Measurements from ENCODE around the gene MUL1.
"Not testable (repeated sequence)": the region's sequence is repeated elsewhere in the genome, so short reads cannot be mapped to it uniquely, and the experiment has no call there.

Gene MUL1

GRCh38 chr1:20533635-20534034 lies 25.7 kb upstream of the MUL1 start:
- Histone ChIP-seq H3K9me3 (ENCODE audit: low read length) (no peaks in the 10 kb centered on the region), H3K27me3 (ENCODE audit: insufficient read depth, low read length) (peaks cover 31% of the 10 kb centered on the region), H3K4me3 (ENCODE audit: low read length) (no peak overlapping the region)

DNA sequence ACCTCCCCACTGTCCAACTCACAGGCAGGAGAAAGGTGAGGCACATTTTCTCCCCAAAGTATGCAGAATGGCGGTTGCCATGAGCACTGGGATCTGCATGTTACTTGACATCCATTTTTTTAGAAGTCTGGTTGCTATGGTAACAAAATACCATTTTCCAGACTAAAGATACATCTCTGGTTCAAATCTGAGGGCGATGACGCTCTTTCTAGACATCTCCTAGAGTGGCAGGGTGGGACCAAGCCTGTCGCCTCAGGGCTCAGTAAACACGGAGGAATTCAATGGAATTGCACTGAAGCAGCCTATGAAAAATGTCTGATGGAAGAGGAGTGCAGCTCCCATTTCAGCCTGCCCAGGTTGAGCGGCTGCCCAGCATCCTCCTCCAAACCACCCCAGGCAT lies 22.9 kb upstream of the MUL1 start:
- Histone ChIP-seq H3K4me3 (ENCODE audit: low read length) (no peak overlapping the region), H3K36me3 (ENCODE audit: insufficient read depth, low read length) (no peaks in the 10 kb centered on the region), H3K27me3 (ENCODE audit: insufficient read depth, low read length) (peaks cover 29% of the 10 kb centered on the region), H2AFZ (ENCODE audit: low read depth, low read length) (no peak overlapping the region), H3K9me3 (ENCODE audit: low read length) (no peaks in the 10 kb centered on the region), H3K4me1 (ENCODE audit: insufficient read depth, low read length) (peaks cover 11% of the 10 kb centered on the region)

More at GRCh38 chr1:20533635-20534034, 25.7 kb upstream of the MUL1 start:
- Histone ChIP-seq H3K36me3 (ENCODE audit: insufficient read depth, low read length) (no peaks in the 10 kb centered on the region), H3K4me1 (ENCODE audit: insufficient read depth, low read length) (peaks cover 11% of the 10 kb centered on the region), H2AFZ (ENCODE audit: low read depth, low read length) (no peak overlapping the region)

GRCh38 chr1:20530306-20530705 lies 22.4 kb upstream of the MUL1 start:
- Histone ChIP-seq H2AFZ (ENCODE audit: low read depth, low read length) (no peak overlapping the region), H3K4me1 (ENCODE audit: insufficient read depth, low read length) (peaks cover 11% of the 10 kb centered on the region), H3K27me3 (ENCODE audit: insufficient read depth, low read length) (peaks cover 23% of the 10 kb centered on the region), H3K4me3 (ENCODE audit: low read length) (no peak overlapping the region), H3K36me3 (ENCODE audit: insufficient read depth, low read length) (no peaks in the 10 kb centered on the region), H3K9me3 (ENCODE audit: low read length) (no peaks in the 10 kb centered on the region)

GRCh38 chr1:20528221-20528620 lies 20.3 kb upstream of the MUL1 start:
- Histone ChIP-seq H3K4me1 (ENCODE audit: insufficient read depth, low read length) (peaks cover 11% of the 10 kb centered on the region), H3K9me3 (ENCODE audit: low read length) (no peaks in the 10 kb centered on the region), H3K27me3 (ENCODE audit: insufficient read depth, low read length) (peaks cover 3% of the 10 kb centered on the region), H3K36me3 (ENCODE audit: insufficient read depth, low read length) (no peaks in the 10 kb centered on the region), H3K4me3 (ENCODE audit: low read length) (no peak overlapping the region), H2AFZ (ENCODE audit: low read depth, low read length) (no peak overlapping the region)

- Histone ChIP-seq H3K27me3 (ENCODE audit: insufficient read depth, low read length) (peaks cover 2% of the 10 kb centered on the region), H2AFZ (ENCODE audit: low read depth, low read length) (no peak overlapping the region), H3K9me3 (ENCODE audit: low read length) (no peaks in the 10 kb centered on the region), H3K4me3 (ENCODE audit: low read length) (no peak overlapping the region), H3K4me1 (ENCODE audit: insufficient read depth, low read length) (peaks cover 11% of the 10 kb centered on the region), H3K36me3 (ENCODE audit: insufficient read depth, low read length) (no peaks in the 10 kb centered on the region)
Observed at GRCh38 chr1:20526267-20526666, 18.3 kb upstream of the MUL1 start.

DNA sequence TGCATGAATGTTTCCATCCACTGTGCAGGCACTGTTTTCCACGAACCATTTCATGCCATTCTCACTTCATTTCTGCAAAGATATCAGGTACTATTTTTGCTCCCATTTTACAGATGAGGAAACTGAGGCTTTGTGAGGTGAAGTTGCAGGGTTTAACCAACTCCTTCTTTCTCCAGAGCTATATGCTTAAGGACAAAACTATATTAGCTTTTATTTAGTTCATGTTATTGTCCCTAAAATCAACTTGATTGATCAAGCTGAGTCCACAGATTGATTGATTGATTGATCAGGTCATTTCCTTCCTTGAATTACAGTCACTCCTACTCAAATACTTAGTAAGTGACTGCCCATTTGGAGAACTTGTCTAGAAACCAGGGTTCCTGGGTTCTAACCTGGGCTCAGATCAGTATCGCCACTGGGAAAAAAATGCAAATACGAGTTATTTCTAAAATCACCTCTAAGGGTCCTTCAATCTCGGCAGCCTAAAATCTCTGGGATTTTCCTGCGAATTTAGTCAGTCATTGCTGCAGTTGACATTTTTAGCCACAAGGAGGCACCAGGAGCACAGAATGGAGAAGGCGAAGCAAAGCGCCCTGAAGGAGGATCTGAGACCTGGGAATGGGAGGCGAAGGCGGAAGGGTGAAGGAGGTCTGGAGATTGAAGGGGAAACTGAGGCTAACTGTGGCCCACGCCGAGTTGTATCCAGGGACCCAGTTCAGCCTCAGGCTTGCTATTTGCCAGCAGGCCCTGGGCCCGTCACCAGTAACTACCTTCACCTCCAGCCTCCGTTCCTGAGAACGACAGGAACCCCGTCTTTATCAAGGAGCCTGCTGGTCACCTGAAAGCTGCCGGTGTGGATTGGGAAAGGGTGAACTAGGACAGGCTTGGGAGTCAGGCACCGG lies 14.3 kb upstream of the MUL1 start:
- H3K27me3 ChIP-seq (ENCODE audit: insufficient read depth, low read length): peaks cover 14% of the 10 kb centered on the region
- no peaks in the 10 kb centered on the region for H3K9me3 ChIP-seq (ENCODE audit: low read length)
- H3K36me3 ChIP-seq (ENCODE audit: insufficient read depth, low read length): no peaks in the 10 kb centered on the region
- H3K4me1 ChIP-seq (ENCODE audit: insufficient read depth, low read length): no peaks in the 10 kb centered on the region
- no peak overlapping the region for H3K4me3 ChIP-seq (ENCODE audit: low read length)
- H2AFZ ChIP-seq (ENCODE audit: low read depth, low read length): no peak overlapping the region

- H3K27me3 ChIP-seq (ENCODE audit: insufficient read depth, low read length): peaks cover 19% of the 10 kb centered on the region
- H3K36me3 ChIP-seq (ENCODE audit: insufficient read depth, low read length); H2AFZ ChIP-seq (ENCODE audit: low read depth, low read length); H3K4me1 ChIP-seq (ENCODE audit: insufficient read depth, low read length); H3K4me3 ChIP-seq (ENCODE audit: low read length); H3K9me3 ChIP-seq (ENCODE audit: low read length): not testable (repeated sequence)
Observed at GRCh38 chr1:20519609-20520262, 11.8 kb upstream of the MUL1 start.

DNA sequence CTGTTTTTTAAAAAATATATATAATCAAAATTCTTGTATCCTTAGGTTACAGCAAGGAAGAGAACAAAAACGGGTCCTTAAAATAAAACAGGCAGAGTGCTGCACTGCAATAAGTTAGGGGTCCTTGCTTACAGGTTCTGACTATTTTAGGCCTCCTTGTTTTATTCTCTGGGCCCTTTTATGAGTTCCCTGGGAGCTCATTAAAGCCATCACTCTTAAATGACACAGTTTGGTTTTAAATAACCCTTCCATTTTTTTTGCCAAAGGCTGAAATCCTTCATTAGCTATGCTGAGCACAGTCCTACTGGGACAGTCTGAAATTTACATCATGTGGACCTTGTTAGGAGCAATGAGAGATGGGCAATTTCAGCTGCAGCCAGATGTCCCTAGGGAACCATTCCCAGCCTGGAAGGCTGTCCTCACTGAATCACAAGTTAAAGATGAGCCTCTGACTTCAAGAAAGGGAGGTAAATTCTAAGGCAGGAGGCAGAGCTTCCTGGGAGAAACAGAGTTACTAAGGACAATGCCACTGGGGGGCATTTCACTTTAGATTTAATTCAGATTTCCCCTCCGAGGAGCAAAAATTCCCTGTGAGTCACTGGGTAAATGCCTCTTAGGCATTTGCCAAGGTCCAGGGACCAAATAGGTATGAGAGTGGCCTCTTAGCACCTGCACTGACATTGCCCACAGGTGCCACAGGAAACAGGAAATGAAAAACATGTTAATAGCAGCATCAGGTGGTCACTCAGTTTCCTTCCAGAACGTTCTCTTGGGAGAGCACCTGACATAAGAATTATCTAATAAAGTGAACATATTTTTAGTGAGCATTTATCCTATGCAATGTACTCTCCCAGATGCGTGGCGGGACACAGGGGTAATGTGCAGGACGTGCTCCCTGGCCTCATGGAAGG lies 3.8 kb upstream of the MUL1 start:
- no peaks in the 10 kb centered on the region for H3K36me3 ChIP-seq (ENCODE audit: insufficient read depth, low read length)
- H2AFZ ChIP-seq (ENCODE audit: low read depth, low read length): no peak overlapping the region
- no peaks in the 10 kb centered on the region for H3K9me3 ChIP-seq (ENCODE audit: low read length)
- peaks cover 9% of the 10 kb centered on the region for H3K4me1 ChIP-seq (ENCODE audit: insufficient read depth, low read length)
- no peak overlapping the region for H3K4me3 ChIP-seq (ENCODE audit: low read length)
- H3K27me3 ChIP-seq (ENCODE audit: insufficient read depth, low read length): peaks cover 15% of the 10 kb centered on the region

DNA sequence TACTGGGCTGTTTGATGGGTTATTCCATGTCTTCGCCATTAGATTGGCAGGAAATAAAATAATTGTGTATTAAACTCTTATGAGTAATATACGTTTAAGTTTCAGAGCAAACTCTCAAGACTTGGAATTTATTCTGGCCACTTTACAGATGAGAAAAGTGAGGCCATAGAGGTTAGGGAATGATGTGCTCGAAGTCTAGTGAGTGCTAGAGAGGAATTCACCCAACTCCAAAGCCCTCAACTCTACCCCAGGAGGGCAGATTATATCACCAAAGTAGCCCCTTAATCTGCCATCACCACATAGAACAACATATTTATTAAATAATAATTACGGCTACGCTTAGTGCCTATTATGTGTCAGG lies 440 bp upstream of the MUL1 start:
- Histone ChIP-seq H3K9me3 (ENCODE audit: low read length) (no peaks in the 10 kb centered on the region), H2AFZ (ENCODE audit: low read depth, low read length) (peak overlapping the region; percentile 65), H3K27me3 (ENCODE audit: insufficient read depth, low read length) (peaks cover 5% of the 10 kb centered on the region), H3K4me1 (ENCODE audit: insufficient read depth, low read length) (peaks cover 17% of the 10 kb centered on the region), H3K36me3 (ENCODE audit: insufficient read depth, low read length) (peaks cover 9% of the 10 kb centered on the region), H3K4me3 (ENCODE audit: low read length) (peak overlapping the region; percentile 83)

- Histone ChIP-seq H2AFZ (ENCODE audit: low read depth, low read length) (no peak overlapping the region), H3K27me3 (ENCODE audit: insufficient read depth, low read length) (peaks cover 5% of the 10 kb centered on the region), H3K4me1 (ENCODE audit: insufficient read depth, low read length) (peaks cover 17% of the 10 kb centered on the region), H3K4me3 (ENCODE audit: low read length) (peak overlapping the region; percentile 83), H3K9me3 (ENCODE audit: low read length) (no peaks in the 10 kb centered on the region), H3K36me3 (ENCODE audit: insufficient read depth, low read length) (peaks cover 15% of the 10 kb centered on the region)
Observed at GRCh38 chr1:20507248-20507563, 745 bp downstream of the MUL1 start.

DNA sequence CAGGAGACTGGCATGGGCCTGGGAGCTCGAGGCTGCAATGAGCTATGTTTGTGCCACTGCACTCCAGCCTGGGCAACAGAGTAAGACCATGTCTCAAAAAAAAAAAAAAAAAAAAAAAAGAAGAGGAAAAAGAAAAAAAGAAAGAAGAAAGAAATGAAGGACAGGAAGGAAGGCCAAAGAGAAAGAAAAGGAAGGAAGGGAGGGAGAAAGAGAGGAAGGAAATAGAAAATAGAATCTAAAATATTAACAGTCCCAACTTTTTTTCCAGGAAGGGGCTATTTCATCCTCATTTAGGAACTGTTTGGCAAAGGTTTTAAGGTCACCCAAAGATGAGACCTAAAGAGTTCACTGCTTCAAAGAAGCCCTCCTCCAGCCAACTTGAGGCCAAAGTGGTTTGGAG lies 2.5 kb downstream of the MUL1 start:
- Histone ChIP-seq H3K36me3 (ENCODE audit: insufficient read depth, low read length) (peaks cover 32% of the 10 kb centered on the region), H3K9me3 (ENCODE audit: low read length) (no peaks in the 10 kb centered on the region), H3K27me3 (ENCODE audit: insufficient read depth, low read length) (no peaks in the 10 kb centered on the region), H3K4me1 (ENCODE audit: insufficient read depth, low read length) (peaks cover 17% of the 10 kb centered on the region), H2AFZ (ENCODE audit: low read depth, low read length) (no peak overlapping the region), H3K4me3 (ENCODE audit: low read length) (no peak overlapping the region)

GRCh38 chr1:20500716-20501115 lies 7.2 kb downstream of the MUL1 start:
- Histone ChIP-seq H3K4me3 (ENCODE audit: low read length) (no peak overlapping the region), H3K36me3 (ENCODE audit: insufficient read depth, low read length) (peaks cover 50% of the 10 kb centered on the region), H3K9me3 (ENCODE audit: low read length) (no peaks in the 10 kb centered on the region), H3K4me1 (ENCODE audit: insufficient read depth, low read length) (no peaks in the 10 kb centered on the region), H2AFZ (ENCODE audit: low read depth, low read length) (no peak overlapping the region), H3K27me3 (ENCODE audit: insufficient read depth, low read length) (no peaks in the 10 kb centered on the region)

GRCh38 chr1:20499718-20500117 lies 8.2 kb downstream of the MUL1 start:
- Histone ChIP-seq H3K4me3 (ENCODE audit: low read length) (no peak overlapping the region), H3K9me3 (ENCODE audit: low read length) (no peaks in the 10 kb centered on the region), H3K27me3 (ENCODE audit: insufficient read depth, low read length) (no peaks in the 10 kb centered on the region), H3K36me3 (ENCODE audit: insufficient read depth, low read length) (peaks cover 48% of the 10 kb centered on the region), H3K4me1 (ENCODE audit: insufficient read depth, low read length) (no peaks in the 10 kb centered on the region), H2AFZ (ENCODE audit: low read depth, low read length) (no peak overlapping the region)
